ENCODE measurements around the gene GABRR2. TPM values are rescaled to one million over a fixed set of nuclear protein-coding genes. Genes with fewer than 3 reads are reported as not detected.

GABRR2 gene
- total RNA-seq, 1 donor: not detected

DNA sequence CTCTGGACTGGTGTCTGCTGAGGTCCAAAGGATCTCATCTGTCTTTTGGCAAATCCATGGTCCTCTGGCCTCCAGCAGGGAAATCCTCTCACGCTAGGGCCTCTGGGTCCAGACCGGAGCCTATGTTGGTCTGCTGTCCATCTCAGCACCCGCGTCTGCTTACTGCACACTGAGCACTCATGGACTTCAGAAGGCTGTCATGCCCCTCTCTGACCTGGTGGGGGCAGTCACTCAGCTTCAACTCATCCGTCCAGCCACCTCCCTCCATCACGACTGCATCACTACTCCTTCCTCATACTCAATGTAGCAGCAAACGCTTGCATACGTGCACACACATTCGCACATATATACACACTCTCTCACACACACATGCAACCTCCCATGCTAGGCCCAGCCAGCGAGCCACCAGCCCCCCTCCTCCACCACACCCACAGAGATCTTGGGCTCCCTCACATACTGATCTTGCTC, 33.3 kb downstream of the GABRR2 start:
- Histone ChIP-seq H3K4me3 (ENCODE audit: insufficient read depth, low read length) (no peak overlapping the region), H3K79me2 (ENCODE audit: insufficient read depth, low read length) (no peaks in the 10 kb centered on the region), H3K4me2 (ENCODE audit: insufficient read depth, low read length) (no peak overlapping the region), H3K4me1 (ENCODE audit: insufficient read depth, low read length) (no peaks in the 10 kb centered on the region), H3K36me3 (ENCODE audit: insufficient read depth, low read length) (no peaks in the 10 kb centered on the region), H2AFZ (ENCODE audit: low read length) (no peak overlapping the region), H3K9me3 (ENCODE audit: low read depth, low read length) (no peaks in the 10 kb centered on the region), H3K27me3 (ENCODE audit: insufficient read depth, low read length) (peaks cover 11% of the 10 kb centered on the region), H3K27ac (ENCODE audit: low read depth, low read length) (no peak overlapping the region), H4K20me1 (ENCODE audit: insufficient read depth, low read length) (no peaks in the 10 kb centered on the region)
- TF ChIP-seq, protein P1, sequence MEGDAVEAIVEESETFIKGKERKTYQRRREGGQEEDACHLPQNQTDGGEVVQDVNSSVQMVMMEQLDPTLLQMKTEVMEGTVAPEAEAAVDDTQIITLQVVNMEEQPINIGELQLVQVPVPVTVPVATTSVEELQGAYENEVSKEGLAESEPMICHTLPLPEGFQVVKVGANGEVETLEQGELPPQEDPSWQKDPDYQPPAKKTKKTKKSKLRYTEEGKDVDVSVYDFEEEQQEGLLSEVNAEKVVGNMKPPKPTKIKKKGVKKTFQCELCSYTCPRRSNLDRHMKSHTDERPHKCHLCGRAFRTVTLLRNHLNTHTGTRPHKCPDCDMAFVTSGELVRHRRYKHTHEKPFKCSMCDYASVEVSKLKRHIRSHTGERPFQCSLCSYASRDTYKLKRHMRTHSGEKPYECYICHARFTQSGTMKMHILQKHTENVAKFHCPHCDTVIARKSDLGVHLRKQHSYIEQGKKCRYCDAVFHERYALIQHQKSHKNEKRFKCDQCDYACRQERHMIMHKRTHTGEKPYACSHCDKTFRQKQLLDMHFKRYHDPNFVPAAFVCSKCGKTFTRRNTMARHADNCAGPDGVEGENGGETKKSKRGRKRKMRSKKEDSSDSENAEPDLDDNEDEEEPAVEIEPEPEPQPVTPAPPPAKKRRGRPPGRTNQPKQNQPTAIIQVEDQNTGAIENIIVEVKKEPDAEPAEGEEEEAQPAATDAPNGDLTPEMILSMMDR (IDR thresholded peaks at IDR 0.05; ENCODE audit: extremely low read depth, low read depth, low read length): peak; percentile 50
- no peak for DNase-seq (ENCODE audit: insufficient read length, low spot score, missing footprints)

DNA sequence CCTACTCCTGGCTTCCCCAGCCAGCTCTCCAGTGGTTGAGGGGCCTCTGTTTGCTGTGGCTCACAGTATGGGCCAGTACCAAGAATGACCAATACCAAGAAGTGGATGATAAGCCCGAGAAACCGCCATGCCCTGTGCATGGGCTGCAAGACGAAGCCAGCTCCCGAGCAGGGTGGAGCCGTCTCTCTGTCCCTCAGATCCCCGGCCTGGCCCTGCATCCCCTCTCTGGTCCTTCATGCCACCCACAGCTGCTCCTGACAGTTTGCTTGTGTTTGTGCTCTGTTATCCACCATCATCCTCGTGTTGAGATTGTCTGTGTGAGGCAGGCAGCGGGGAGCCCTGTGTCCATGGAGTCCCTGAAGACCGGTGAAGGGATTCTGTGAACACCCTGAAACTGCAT, 36.1 kb downstream of the GABRR2 start:
- DNase-seq (ENCODE audit: insufficient read length, low spot score, missing footprints): no peak
- H2AFZ ChIP-seq (ENCODE audit: low read length): no peak overlapping the region
- TF ChIP-seq, protein P1 (IDR thresholded peaks at IDR 0.05; ENCODE audit: extremely low read depth, low read depth, low read length): no peak
- H4K20me1 ChIP-seq (ENCODE audit: insufficient read depth, low read length): no peaks in the 10 kb centered on the region
- H3K4me2 ChIP-seq (ENCODE audit: insufficient read depth, low read length): no peak overlapping the region
- H3K36me3 ChIP-seq (ENCODE audit: insufficient read depth, low read length): no peaks in the 10 kb centered on the region
- no peaks in the 10 kb centered on the region for H3K4me1 ChIP-seq (ENCODE audit: insufficient read depth, low read length)
- no peak overlapping the region for H3K27ac ChIP-seq (ENCODE audit: low read depth, low read length)
- H3K4me3 ChIP-seq (ENCODE audit: insufficient read depth, low read length): no peak overlapping the region
- no peaks in the 10 kb centered on the region for H3K79me2 ChIP-seq (ENCODE audit: insufficient read depth, low read length)
- peaks cover 10% of the 10 kb centered on the region for H3K27me3 ChIP-seq (ENCODE audit: insufficient read depth, low read length)
- no peaks in the 10 kb centered on the region for H3K9me3 ChIP-seq (ENCODE audit: low read depth, low read length)

DNA sequence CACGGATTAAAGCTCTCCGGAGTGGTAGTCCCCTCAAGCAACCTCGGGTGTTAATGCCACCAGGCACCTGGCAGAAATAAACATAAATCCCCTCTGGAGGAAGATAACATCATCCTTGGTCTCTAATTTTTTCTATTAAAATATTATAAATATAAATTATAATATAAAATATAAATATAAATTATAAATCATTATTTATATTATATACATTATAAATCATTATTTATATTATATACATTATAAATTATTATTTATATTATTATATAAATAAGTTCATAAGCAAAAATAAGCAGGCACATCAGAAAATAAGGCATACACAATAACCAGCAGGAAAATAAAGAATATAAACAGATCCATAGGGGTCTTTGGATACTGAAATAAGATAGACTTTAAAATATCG, 39.2 kb downstream of the GABRR2 start:
- Histone ChIP-seq H4K20me1 (ENCODE audit: insufficient read depth, low read length) (no peaks in the 10 kb centered on the region), H3K27ac (ENCODE audit: low read depth, low read length) (no peak overlapping the region), H3K4me2 (ENCODE audit: insufficient read depth, low read length) (no peak overlapping the region), H3K27me3 (ENCODE audit: insufficient read depth, low read length) (no peaks in the 10 kb centered on the region), H3K4me1 (ENCODE audit: insufficient read depth, low read length) (no peaks in the 10 kb centered on the region), H3K36me3 (ENCODE audit: insufficient read depth, low read length) (no peaks in the 10 kb centered on the region), H2AFZ (ENCODE audit: low read length) (no peak overlapping the region), H3K9me3 (ENCODE audit: low read depth, low read length) (no peaks in the 10 kb centered on the region), H3K4me3 (ENCODE audit: insufficient read depth, low read length) (no peak overlapping the region), H3K79me2 (ENCODE audit: insufficient read depth, low read length) (no peaks in the 10 kb centered on the region)
- TF ChIP-seq, protein P1 (IDR thresholded peaks at IDR 0.05; ENCODE audit: extremely low read depth, low read depth, low read length): no peak
- DNase-seq (ENCODE audit: insufficient read length, low spot score, missing footprints): no peak

DNA sequence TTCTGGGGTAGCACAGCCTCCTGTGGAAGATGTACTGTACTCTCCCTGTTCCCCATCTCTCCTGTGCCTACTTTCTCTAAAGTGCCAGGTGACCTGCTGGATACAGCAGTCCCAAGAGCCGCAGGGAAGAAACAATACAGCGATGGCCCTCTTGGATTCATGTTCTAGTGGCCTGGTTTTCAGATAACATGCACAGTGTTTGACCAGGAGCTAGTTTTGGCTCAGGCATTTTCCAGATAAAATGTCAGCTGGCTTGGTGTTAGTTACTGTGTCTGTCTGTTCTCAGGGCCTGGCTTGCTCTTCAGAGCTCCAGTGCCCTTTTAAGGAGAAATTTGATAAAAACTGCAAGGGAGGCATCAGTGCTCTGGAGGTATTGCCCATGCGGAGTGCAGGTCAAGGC, 41.3 kb downstream of the GABRR2 start:
- no peaks in the 10 kb centered on the region for H3K27me3 ChIP-seq (ENCODE audit: insufficient read depth, low read length)
- H3K27ac ChIP-seq (ENCODE audit: low read depth, low read length): no peak overlapping the region
- H2AFZ ChIP-seq (ENCODE audit: low read length): no peak overlapping the region
- H3K9me3 ChIP-seq (ENCODE audit: low read depth, low read length): no peaks in the 10 kb centered on the region
- no peak overlapping the region for H3K4me2 ChIP-seq (ENCODE audit: insufficient read depth, low read length)
- TF ChIP-seq, protein P1 (IDR thresholded peaks at IDR 0.05; ENCODE audit: extremely low read depth, low read depth, low read length): no peak
- H3K79me2 ChIP-seq (ENCODE audit: insufficient read depth, low read length): no peaks in the 10 kb centered on the region
- H4K20me1 ChIP-seq (ENCODE audit: insufficient read depth, low read length): no peaks in the 10 kb centered on the region
- peak; percentile 48 for DNase-seq (ENCODE audit: insufficient read length, low spot score, missing footprints)
- H3K4me1 ChIP-seq (ENCODE audit: insufficient read depth, low read length): no peaks in the 10 kb centered on the region
- no peaks in the 10 kb centered on the region for H3K36me3 ChIP-seq (ENCODE audit: insufficient read depth, low read length)
- no peak overlapping the region for H3K4me3 ChIP-seq (ENCODE audit: insufficient read depth, low read length)
